Measurements from ENCODE around the gene KCNT2. TPM values are rescaled to one million over a fixed set of nuclear protein-coding genes. Genes with fewer than 3 reads are reported as not detected.
A peak's percentile ranks its signal among the peaks of the same experiment; 100 is the strongest.

Gene KCNT2
- total RNA-seq, 1 donor from 2014 or later = 5.9 TPM

DNA sequence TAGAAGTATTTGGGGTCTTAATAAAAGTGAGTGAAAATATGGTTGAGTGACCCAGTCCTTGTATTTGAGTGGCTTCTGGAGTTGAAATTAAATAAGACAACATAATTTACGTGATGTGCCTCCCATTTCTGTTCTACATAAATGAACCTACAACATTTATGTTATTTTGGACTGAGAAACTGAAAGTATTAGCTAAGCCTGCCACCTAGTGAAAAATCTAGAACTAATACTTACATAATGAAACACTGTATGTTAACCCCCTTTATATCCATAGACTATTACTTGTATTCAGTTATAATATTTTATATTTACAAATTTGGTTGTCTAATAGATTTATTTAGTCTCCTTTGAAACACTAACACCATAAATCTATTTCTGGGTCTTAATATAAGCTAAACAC is 298.9 kb downstream of the KCNT2 start:
- Mint-ChIP-seq H3K9me3 (ENCODE audit: unreplicated experiment) (no peaks in the 10 kb centered on the region), H3K27ac (ENCODE audit: unreplicated experiment) (no peak overlapping the region), H3K36me3 (ENCODE audit: low read depth, unreplicated experiment) (no peaks in the 10 kb centered on the region), H3K4me1 (ENCODE audit: low read depth, unreplicated experiment) (no peaks in the 10 kb centered on the region), H3K27me3 (ENCODE audit: low read depth, unreplicated experiment) (no peaks in the 10 kb centered on the region), H3K4me3 (ENCODE audit: unreplicated experiment) (no peak overlapping the region)
- Histone ChIP-seq H3K9me3 (ENCODE audit: insufficient read depth, low read depth, low read length) (no peaks in the 10 kb centered on the region), H3K79me2 (ENCODE audit: insufficient read depth, low read length) (no peaks in the 10 kb centered on the region), H3K27me3 (ENCODE audit: insufficient read depth, low read length) (no peaks in the 10 kb centered on the region), H3K27ac (ENCODE audit: low read depth, low read length) (no peak overlapping the region), H3K4me3 (ENCODE audit: insufficient read depth, low read depth, low read length) (no peak overlapping the region), H2AFZ (ENCODE audit: low read depth, low read length) (no peak overlapping the region), H3K9ac (ENCODE audit: low read length) (no peak overlapping the region), H4K20me1 (ENCODE audit: insufficient read depth, low read length) (no peaks in the 10 kb centered on the region), H3K4me2 (ENCODE audit: low read length) (no peak overlapping the region), H3K4me1 (ENCODE audit: insufficient read depth, low read length) (no peaks in the 10 kb centered on the region), H3K36me3 (ENCODE audit: insufficient read depth, low read length) (no peaks in the 10 kb centered on the region)
- FAIRE-seq (no peak), DNase-seq (ENCODE audit: low read depth) (peak; percentile 14)
- TF ChIP-seq CTCF (IDR thresholded peaks at IDR 0.05; ENCODE audit: insufficient read depth, low read depth, low read length) = peak; percentile 21
- TF ChIP-seq EZH2 (IDR thresholded peaks at IDR 0.05; ENCODE audit: insufficient read depth, low read length) = no peak

GRCh38 chr1:196308176-196308575 is 300.1 kb downstream of the KCNT2 start:
- no peaks in the 10 kb centered on the region for H3K79me2 ChIP-seq (ENCODE audit: insufficient read depth, low read length)
- H4K20me1 ChIP-seq (ENCODE audit: insufficient read depth, low read length) = no peaks in the 10 kb centered on the region
- FAIRE-seq (no peak), DNase-seq (ENCODE audit: low read depth) (no peak)
- H3K4me3 Mint-ChIP-seq (ENCODE audit: unreplicated experiment) = no peak overlapping the region
- H3K27me3 ChIP-seq (ENCODE audit: insufficient read depth, low read length) = no peaks in the 10 kb centered on the region
- H2AFZ ChIP-seq (ENCODE audit: low read depth, low read length) = no peak overlapping the region
- H3K36me3 ChIP-seq (ENCODE audit: insufficient read depth, low read length) = no peaks in the 10 kb centered on the region
- H3K9ac ChIP-seq (ENCODE audit: low read length) = no peak overlapping the region
- no peak overlapping the region for H3K4me2 ChIP-seq (ENCODE audit: low read length)
- TF ChIP-seq EZH2 (IDR thresholded peaks at IDR 0.05; ENCODE audit: insufficient read depth, low read length) = no peak
- TF ChIP-seq CTCF (IDR thresholded peaks at IDR 0.05; ENCODE audit: insufficient read depth, low read depth, low read length) = no peak
- H3K4me1 ChIP-seq (ENCODE audit: insufficient read depth, low read length) = no peaks in the 10 kb centered on the region
- no peak overlapping the region for H3K27ac ChIP-seq (ENCODE audit: low read depth, low read length)
- no peaks in the 10 kb centered on the region for H3K9me3 ChIP-seq (ENCODE audit: insufficient read depth, low read depth, low read length)
- H3K4me1 Mint-ChIP-seq (ENCODE audit: low read depth, unreplicated experiment) = peaks cover under 1% of the 10 kb centered on the region
- no peak overlapping the region for H3K4me3 ChIP-seq (ENCODE audit: insufficient read depth, low read depth, low read length)
- no peak overlapping the region for H3K27ac Mint-ChIP-seq (ENCODE audit: unreplicated experiment)
- H3K9me3 Mint-ChIP-seq (ENCODE audit: unreplicated experiment) = no peaks in the 10 kb centered on the region
- H3K36me3 Mint-ChIP-seq (ENCODE audit: low read depth, unreplicated experiment) = no peaks in the 10 kb centered on the region
- no peaks in the 10 kb centered on the region for H3K27me3 Mint-ChIP-seq (ENCODE audit: low read depth, unreplicated experiment)

DNA sequence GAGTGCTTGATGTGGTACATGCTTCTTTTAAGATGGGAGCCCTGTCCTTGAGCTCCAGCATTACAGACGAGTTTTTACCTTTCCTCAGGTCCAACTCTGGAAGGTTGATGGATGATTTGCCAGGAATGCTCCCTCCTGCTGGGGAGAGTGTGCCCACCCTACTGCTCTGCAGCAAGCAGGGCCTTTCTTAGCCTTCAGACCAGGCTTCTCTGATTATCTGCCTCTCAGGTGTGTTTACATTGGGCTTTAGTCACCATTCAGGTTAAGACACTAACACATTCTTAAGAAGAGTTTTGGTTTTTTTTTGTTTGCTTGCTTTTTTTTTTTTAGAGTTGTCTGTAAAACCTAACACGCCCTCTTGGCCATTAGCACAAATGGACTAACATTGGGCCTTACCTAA is 301.8 kb downstream of the KCNT2 start:
- Histone ChIP-seq H3K4me3 (ENCODE audit: insufficient read depth, low read depth, low read length) (no peak overlapping the region), H3K79me2 (ENCODE audit: insufficient read depth, low read length) (no peaks in the 10 kb centered on the region), H3K27ac (ENCODE audit: low read depth, low read length) (no peak overlapping the region), H3K36me3 (ENCODE audit: insufficient read depth, low read length) (no peaks in the 10 kb centered on the region), H4K20me1 (ENCODE audit: insufficient read depth, low read length) (no peaks in the 10 kb centered on the region), H3K27me3 (ENCODE audit: insufficient read depth, low read length) (no peaks in the 10 kb centered on the region), H3K9me3 (ENCODE audit: insufficient read depth, low read depth, low read length) (no peaks in the 10 kb centered on the region), H3K4me1 (ENCODE audit: insufficient read depth, low read length) (no peaks in the 10 kb centered on the region), H2AFZ (ENCODE audit: low read depth, low read length) (no peak overlapping the region), H3K4me2 (ENCODE audit: low read length) (no peak overlapping the region), H3K9ac (ENCODE audit: low read length) (no peak overlapping the region)
- no peaks in the 10 kb centered on the region for H3K9me3 Mint-ChIP-seq (ENCODE audit: unreplicated experiment)
- H3K27ac Mint-ChIP-seq (ENCODE audit: unreplicated experiment) = no peak overlapping the region
- no peak overlapping the region for H3K4me3 Mint-ChIP-seq (ENCODE audit: unreplicated experiment)
- no peak for FAIRE-seq
- H3K27me3 Mint-ChIP-seq (ENCODE audit: low read depth, unreplicated experiment) = no peaks in the 10 kb centered on the region
- no peak for DNase-seq (ENCODE audit: low read depth)
- no peaks in the 10 kb centered on the region for H3K36me3 Mint-ChIP-seq (ENCODE audit: low read depth, unreplicated experiment)
- TF ChIP-seq CTCF (IDR thresholded peaks at IDR 0.05; ENCODE audit: insufficient read depth, low read depth, low read length) (no peak), EZH2 (IDR thresholded peaks at IDR 0.05; ENCODE audit: insufficient read depth, low read length) (no peak)
- peaks cover 5% of the 10 kb centered on the region for H3K4me1 Mint-ChIP-seq (ENCODE audit: low read depth, unreplicated experiment)
